Measurements from ENCODE around the gene GRAMD1A.

DNA sequence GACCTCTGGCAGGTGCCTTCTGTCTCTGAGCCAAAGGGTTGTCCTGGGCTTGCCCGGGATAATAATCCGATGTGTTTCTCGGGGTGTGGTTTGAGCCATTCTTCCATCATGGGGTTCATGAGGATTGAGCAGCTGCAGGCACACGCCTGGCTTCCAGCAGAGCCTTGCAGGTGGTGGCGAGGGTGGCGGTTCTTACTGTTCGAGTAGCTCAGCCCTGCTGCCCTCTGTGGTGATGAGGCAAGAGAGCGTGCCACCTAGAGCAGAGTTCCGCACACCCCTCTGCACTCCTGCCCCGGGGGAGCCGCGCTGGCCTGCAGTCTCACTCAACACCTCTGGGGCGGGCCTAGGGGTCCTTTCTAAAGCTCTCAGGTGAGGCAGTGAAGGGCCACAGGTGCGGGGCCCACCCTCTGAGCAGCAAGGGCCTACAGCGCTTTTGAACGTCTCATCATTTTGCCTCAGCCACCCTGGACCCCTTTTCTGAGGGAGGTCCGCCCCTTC, 33.9 kb downstream of the GRAMD1A start:
- TF ChIP-seq, protein P1, sequence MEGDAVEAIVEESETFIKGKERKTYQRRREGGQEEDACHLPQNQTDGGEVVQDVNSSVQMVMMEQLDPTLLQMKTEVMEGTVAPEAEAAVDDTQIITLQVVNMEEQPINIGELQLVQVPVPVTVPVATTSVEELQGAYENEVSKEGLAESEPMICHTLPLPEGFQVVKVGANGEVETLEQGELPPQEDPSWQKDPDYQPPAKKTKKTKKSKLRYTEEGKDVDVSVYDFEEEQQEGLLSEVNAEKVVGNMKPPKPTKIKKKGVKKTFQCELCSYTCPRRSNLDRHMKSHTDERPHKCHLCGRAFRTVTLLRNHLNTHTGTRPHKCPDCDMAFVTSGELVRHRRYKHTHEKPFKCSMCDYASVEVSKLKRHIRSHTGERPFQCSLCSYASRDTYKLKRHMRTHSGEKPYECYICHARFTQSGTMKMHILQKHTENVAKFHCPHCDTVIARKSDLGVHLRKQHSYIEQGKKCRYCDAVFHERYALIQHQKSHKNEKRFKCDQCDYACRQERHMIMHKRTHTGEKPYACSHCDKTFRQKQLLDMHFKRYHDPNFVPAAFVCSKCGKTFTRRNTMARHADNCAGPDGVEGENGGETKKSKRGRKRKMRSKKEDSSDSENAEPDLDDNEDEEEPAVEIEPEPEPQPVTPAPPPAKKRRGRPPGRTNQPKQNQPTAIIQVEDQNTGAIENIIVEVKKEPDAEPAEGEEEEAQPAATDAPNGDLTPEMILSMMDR (IDR thresholded peaks at IDR 0.05 in 4 of 5, conservative IDR thresholded peaks at IDR 0.05 in 1 of 5) = no peak
- TF ChIP-seq POLR2A (IDR thresholded peaks at IDR 0.05) = no peak

All from gastrocnemius medialis (tissue), 4 donors.